HG03039 (cell line): ENCODE data around the gene TGFBR3L.

Experiments
- ATAC-seq: cut with Tn5 transposase; IDR thresholded peaks from one replicate; pipeline ENCODE4 v1.9.1; 2021; ENCODE audit warnings: mild to moderate bottlenecking, moderate library complexity; ENCODE audit not compliant: unreplicated experiment

Gene TGFBR3L

DNA sequence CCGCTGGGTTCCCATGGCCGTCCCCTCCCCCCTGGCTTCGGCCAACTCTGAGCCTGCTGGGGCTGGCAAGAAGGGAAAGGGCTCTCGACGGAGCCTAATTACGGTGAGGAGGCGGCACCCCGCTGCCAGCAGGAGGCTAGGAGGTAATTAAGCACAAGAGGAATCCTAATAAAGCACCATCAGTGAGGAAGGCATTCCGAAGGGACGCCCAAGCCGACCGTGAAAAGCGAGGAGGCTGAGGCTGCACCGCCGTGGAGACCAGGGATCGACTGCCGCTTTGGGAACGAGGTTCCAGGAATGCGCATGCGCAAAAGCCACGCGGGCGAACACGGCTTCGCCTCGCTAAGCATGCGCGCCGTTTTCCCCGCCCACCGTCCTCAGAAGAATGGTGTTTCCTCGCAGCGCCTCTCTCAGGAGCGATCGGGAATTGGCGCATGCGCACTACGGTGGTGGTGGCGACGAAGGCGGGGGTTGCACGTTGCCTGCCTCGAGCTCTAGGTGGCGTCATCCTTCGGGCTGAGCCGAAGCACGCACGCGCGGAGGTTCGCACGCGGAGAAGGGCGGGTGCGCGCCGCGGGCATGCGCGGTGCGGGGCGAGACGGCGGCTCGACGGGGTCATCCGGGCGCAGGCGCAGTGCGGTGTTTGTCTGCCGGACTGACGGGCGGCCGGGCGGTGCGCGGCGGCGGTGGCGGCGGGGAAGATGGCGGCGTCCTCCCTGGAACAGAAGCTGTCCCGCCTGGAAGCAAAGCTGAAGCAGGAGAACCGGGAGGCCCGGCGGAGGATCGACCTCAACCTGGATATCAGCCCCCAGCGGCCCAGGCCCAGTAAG lies 11.2 kb upstream of the TGFBR3L start, which contains the start of gene MAP2K7:
Gene MAP2K7, plus strand, starts transcription at position 634 of the 830 bp plus-strand sequence. Its CDS starts 68 bp downstream, at position 702.
- peak; percentile 83 for ATAC-seq

DNA sequence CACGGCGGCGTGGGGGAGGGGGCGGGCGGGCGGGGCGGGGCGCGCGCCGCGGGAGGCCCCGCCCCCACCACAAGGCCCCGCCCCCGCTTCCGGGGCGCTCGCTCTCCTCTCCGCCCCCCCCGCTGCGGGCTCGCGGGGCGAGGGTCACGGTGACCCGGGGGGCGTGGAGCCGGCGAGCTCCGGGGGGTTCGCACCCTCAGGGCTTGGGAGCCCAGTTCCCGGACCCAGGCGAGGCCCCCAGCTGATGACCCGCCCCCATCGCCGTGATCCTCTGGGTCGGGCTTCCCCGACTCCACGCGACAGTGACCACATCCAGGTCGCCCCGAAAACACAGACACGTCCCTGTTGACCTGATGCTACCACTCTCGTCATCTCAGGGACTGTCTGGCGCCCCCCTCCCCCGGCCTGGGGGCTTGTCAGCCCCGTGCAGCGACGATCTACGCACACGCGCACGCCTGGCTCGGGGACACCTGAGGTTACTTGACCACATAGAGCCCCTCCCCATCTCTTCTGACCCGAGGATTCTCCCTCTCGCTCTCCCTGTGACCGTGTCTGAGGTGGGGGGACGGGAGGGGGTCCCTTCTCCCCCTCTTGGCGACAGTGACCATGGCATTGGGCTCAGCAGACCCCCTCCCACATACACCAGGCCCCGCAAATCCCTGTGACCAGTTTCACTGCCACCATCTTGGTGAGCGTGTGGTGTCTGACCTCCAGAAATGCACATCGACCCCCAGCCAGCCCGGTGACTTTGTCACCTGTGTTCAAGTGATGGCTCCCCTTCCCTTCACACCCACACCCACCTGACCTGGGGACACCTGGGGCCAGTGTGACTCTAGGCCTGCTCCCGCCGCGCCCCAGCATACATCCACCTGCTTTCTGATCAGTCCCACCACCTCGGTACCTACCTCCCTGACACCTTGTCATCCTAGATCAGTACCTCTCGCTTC lies 10.3 kb upstream of the TGFBR3L start:
- ATAC-seq: peak; percentile 19

DNA sequence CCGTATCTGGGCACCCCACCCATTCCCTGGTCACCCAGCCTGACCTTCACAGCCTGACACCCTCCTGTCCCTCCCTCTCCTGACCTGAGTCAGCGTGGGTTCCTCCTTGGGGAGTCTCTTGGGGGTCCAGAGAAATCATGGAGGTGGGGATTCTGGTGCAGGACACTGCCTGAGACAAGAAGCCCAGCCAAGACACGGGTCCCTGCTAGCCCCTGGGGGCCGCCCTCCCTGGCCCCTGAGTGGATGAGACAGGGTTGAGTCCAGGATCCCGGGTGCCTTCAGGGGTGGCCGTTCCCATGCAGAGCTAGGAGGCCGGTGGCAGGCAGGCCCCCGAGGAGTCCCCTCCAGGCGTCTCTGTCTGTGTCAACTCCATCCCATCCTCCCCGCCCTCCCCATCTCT lies 9.4 kb upstream of the TGFBR3L start:
- ATAC-seq: no peak

DNA sequence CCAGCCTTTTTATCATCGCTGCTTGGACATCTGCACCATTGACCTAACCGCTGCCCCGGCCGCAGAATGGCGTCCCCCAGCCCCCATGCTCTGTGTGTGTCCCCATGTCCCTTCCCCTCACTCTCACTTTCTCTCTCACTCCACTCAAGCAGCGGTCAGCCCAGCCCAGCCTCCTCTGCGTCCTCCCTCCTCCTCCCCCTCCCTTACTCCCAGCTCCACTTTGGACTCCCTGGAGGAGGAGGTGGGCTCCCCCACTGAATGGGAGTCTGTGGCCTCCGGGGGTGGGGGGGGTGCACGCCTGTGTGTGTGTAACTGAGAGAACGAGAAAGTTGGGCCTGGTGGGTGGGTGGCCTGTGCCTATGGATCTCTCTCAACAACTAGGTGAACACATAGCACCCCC lies 8.8 kb upstream of the TGFBR3L start:
- no peak for ATAC-seq

DNA sequence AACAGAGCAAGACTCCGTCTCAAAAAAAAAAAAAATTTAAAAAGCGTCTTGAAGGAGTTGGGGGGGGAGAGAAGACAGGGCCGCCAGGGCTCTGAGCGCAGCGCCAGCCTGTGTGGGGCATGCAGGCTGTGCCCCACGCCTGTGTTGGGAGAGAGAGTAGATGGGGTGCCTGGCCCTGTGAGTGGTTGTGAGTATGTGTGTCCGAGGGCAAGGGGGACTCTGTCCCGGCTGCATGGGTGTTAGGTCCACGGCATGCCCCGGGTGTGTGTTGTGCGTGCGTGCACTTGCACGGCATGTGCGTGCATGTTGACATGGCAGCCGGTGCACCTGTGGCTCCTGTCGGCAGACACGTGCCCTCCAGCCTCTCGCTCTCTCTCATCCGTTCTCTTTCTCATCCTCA lies 7.5 kb upstream of the TGFBR3L start:
- no peak for ATAC-seq

DNA sequence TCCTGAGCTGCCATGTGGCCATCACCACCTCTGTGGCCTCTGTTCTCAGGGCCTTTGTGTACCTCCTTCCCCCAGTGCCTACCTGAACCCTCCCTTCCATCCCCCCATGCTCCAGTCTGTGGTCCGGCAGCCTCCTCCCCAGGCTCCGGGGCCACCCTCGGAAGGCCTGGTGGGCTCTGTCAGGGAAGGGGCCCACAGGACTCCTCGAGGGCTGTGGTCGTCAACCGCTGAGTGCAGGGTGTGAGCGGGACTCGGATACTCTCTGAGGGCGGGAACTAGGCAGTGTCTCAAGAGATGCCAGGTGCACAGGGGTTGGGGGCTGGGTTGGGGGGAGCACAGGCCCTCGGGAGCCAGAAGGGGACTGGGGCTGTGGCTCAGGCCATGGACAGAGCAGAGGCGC lies 7.1 kb upstream of the TGFBR3L start:
- no peak for ATAC-seq

DNA sequence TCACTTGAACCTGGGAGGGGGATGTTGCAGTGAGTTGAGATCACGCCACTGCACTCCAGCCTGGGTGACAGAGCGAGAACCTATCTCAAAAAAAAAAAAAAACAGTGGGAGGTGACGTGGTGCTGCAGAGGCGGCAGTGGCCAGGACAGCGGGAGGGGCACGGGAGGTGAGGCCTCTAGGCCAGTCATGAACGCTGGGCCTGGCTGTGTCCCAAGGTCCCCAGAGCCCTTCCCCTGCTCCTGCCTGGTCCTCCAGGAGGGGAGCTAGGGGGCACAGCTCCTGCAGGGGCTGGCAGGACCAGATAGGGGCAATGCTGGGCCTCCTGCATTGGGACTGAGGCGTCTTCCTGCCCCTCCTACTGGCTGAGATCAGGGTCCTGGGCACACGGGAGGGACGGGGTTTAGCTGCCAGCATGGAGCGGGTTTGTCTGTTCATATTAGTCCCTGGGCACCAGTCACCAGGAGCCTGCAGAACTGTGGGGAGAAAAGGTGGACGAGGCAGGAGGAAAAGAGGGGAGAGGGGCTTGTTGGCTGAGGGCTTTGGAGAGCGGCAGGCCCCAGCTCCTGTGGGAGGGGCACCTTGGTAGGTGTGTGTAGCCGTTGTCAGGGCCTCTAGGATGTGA lies 6.4 kb upstream of the TGFBR3L start:
- ATAC-seq: no peak

DNA sequence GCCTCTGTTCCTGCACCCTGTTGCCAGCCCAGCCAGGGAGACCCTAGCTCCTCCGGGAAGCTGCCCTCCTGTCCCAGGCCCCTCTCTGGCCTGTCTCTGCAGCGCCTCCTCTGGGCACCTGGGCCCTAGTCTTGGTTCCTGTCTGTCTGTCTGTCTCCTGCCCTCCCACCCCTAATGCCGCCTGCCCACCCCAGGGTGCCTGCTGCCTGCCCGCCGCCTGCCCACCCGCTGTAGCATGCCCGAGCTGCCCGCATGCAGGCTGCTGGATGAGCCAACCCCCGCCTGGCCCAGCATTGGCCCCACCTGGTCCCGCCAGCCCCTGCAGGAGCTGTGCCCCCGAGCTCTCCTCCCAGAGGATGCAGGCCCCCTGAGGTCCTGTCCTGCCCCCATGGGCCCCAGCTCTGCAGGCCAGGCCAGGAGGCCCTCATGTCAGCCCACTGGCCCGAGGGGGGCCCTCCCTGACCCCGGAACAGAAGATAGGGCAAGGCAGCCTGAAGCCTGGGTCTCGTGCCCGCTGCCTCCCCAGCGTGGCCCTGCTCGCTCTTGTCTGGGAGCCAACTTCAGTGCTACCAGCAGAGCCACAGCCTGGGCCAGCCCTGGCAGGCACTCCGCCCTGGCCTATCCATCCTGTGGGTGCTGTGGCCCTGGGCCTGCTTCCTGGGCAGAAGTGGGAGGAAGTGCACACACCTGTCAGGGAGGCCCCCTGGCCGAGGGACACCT lies 5.7 kb upstream of the TGFBR3L start:
- no peak for ATAC-seq

DNA sequence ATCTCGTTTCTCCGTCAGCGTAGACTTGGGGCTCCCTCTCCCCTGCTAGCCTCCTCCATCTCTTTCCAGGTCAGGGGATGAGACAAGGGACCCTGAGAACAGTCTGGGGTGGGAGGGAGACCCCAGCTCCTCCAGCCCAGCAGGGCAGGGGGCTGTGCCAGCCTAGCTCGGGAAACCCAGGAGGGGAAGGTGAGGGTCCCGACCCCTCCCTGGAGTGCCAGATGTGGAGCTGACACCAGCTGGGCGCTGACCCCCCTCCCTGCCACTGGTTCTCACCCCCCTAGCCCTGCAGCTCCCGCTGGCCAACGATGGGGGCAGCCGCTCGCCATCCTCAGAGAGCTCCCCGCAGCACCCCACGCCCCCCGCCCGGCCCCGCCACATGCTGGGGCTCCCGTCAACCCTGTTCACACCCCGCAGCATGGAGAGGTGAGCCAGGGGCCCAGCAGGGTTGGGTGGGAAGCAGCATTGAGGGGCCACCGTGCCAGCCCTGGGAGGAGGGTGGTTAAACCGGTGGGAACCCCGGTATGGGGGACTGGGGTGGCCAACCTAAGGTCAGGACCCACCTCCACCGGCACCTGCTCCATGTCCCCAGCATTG lies 5.1 kb upstream of the TGFBR3L start:
- ATAC-seq: no peak

DNA sequence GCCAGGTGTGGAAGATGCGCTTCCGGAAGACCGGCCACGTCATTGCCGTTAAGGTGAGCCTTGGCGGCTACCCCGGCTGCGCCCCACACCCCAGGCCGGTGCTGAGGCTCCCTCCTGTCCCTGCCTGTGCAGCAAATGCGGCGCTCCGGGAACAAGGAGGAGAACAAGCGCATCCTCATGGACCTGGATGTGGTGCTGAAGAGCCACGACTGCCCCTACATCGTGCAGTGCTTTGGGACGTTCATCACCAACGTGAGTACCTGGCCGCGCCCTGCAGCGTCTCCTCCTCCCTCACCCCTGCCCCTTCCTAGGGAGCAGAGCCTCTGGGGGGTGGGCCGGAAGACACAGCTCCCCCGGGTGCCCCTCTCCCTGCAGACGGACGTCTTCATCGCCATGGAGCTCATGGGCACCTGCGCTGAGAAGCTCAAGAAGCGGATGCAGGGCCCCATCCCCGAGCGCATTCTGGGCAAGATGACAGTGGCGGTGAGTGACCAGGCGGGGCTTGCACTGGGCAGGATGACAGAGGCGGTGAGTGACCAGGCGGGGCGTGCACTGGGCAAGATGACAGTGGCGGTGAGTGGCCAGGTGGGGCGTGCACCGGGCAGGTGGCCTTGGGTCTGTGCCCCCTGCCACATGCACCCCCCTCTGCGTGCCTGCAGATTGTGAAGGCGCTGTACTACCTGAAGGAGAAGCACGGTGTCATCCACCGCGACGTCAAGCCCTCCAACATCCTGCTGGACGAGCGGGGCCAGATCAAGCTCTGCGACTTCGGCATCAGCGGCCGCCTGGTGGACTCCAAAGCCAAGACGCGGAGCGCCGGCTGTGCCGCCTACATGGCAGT lies 4.1 kb upstream of the TGFBR3L start:
- no peak for ATAC-seq

DNA sequence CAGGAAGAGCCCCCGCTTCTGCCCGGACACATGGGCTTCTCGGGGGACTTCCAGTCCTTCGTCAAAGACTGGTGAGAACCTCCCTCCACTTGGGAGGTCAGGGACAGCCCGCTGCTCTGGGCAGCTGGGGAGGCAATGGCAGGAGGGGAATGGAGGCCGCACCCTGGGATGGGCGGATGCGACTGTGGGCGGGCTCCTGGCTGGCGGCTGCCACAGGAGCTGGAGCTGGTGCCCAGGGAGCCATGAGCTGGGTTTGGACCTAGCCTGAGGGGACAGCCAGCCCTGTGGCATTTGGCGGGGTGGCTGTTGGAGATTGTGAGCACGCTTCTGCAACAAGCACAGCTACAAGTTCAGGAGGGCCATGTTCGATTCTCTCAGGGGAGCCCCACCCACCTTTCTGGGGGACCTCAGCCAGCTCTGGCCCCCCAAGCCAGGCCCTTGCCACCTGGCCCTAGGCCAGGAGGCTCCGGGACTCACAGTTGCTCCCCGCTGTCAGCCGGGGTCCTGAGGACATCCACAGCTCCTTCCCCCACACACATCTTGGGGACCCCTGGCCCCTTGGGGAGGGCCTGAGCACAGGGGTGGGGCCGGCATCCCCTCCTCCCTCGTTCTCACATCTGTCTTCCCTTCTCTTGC lies 3.0 kb upstream of the TGFBR3L start:
- no peak for ATAC-seq

DNA sequence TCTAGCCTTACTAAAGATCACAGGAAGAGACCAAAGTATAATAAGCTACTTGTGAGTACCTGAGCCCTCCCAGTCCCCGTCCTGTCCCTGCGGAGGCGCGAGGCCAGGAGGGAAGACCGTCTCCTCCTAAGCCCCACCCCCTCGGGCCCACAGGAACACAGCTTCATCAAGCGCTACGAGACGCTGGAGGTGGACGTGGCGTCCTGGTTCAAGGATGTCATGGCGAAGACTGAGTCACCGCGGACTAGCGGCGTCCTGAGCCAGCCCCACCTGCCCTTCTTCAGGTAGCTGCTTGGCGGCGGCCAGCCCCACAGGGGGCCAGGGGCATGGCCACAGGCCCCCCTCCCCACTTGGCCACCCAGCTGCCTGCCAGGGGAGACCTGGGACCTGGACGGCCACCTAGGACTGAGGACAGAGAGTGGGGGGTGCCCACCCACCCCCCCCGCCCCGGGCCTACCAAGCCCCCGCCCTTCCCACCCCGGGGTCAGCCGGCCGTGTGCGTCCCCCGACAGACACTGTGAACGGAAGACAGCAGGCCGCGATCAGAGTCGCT lies 2.4 kb upstream of the TGFBR3L start:
- ATAC-seq: no peak

DNA sequence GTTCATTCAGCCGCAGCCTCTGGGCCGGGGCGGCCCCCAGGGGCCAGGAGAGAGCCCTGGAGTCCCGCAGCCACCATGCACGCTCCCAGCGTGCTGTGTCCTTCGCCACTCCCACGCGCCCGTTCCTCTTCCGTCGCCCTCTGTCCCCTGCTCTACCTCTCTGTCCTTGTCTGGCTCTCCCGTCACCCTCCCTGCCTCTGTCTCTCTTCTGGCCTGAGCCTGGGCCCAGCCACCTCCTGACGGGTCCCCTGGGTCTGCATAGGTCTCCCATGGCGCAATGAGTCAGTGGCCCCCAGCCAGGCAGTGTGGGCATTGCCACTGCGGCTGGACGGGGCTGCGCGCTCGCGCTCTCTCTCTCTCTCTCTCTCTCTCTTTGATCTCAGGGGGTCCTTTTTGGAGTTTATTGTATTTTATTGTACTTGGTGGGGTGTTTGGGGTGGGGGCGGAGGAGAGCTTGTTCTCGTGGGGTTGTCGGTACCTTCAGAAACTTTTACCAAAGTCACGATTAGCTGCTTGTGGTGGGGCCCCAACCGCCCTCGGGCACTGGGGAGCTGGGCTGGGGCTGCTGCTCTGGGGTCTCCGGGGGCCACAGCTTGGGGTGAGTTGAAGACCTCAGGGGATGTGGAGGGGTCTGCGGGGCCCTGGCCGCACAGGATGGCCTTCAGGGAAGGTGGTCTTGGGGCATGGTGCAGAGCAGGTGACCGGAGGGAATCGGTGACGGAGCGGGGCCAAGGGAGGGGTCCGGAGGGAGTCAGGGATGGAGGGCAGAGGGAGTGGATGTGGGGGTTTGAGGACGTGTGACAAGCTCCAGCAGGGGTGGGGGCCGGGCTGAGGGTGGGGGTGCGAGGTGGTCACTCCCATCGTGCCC lies 1.7 kb upstream of the TGFBR3L start:
- ATAC-seq: no peak

DNA sequence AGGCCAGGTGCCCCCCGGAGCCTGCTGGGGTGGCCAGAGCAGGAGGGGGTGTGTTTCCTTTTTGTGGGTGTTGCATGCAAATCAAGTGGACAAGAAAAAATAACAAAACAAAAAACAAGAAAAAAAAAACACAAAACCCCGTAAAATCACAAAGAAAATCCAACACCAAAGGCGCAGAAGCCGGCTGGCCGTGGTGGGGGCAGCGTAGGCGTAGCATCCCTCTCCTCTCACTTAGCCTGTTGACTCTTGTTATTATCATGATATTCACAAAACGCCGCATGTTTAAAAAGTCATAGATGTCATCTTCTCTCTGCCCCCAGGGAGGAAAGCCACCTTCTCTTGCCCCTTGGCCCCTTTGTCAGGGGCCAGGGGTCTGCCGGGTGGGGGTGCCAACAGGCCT lies 978 bp upstream of the TGFBR3L start:
- no peak for ATAC-seq

DNA sequence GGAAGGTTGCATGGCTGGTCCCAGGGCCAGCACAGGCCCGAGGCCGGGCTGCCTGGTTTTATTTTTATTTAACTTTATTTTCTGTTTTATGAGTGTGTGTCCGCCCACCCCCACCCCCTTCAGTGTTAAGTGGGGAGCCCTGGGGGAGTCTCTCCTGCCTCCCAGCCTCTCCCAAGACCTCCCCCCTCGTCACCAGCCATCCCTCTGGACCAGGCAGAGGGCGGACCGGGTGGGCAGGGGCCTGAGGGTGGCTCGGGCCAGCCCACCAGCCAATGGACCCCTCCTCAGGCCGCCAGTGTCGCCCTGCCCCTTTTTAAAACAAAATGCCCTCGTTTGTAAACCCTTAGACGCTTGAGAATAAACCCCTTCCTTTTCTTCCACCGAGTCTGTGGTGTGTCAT lies 531 bp upstream of the TGFBR3L start:
- no peak for ATAC-seq

DNA sequence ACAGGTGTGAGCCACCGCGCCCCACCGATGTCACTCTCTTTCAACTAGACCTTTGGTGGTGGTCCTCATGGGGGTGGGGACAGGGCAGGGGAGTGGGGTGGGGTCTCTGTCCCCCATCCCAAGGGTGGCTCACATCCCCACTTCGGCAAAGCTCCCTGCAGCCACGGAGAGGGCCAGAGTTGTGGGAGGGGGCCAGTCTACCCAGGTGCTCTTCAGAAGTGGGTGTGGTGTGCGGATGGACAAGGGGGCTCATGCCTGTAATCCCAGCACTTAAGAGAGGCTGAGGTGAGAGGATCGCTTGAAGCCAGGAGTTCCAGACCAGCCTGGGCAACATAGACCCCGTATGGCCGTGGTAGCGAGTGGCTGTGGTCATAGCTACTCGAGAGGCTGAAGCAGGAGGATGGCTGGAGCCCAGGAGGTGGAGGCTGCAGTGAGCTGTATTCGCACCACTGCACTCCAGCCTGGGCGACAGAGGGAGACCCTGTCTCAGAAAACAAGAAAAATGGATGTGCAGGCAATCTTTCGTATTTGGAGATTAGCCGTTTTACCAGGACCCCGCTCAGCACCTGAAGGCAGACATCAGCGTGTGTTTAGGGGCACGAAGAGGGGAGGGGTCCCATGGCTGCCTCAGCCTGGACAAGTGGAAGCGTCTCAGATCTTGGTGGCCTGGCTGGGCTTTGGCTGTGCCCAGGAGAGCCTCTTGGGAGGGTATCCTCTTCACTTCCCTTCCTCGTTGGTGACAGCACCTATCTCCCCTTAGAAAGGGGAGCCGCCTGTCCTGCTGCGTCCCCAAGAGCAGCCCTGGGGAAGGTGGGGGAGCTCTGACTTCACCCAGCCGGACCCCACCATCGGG lies 846 bp downstream of the TGFBR3L start:
- no peak for ATAC-seq
